Panc1 (cell line): ENCODE data around the gene FAM169A. TPM values are rescaled to one million over a fixed set of nuclear protein-coding genes. Genes with fewer than 3 reads are reported as not detected.

Source experiments
- ATAC-seq: fragments of 200-7000 bp; cut with Tn5 transposase; 2 replicates; pipeline ENCODE4 v1.9.1; 2020; ENCODE audit warnings: mild to moderate bottlenecking, moderate library complexity
- BruUV-seq: library from RNA; stranded (reverse); fragments of 400-500 nt; replicated peaks from 2 replicates; lab custom pipeline; 2021; lab: Mats Ljungman, UMichigan
- CTCF ChIA-PET: fragments of 300-600 bp; sonication (Branson Sonifier 250); formaldehyde crosslinking; loops from one replicate; lab custom pipeline; 2022; ENCODE audit warnings: antibody characterized with exemption; lab: Charles Lee
- POLR2A ChIA-PET: fragments of 300-600 bp; sonication (Branson Sonifier 250); formaldehyde crosslinking; loops from one replicate; lab custom pipeline; 2022; ENCODE audit warnings: antibody characterized with exemption; lab: Charles Lee
- DNase-seq: peaks from one replicate; pipeline ENCODE4 v3.0.0-alpha.2; 2010; ENCODE audit warnings: low read depth, low spot score
- H3K27ac ChIP-seq: 2 replicates; pipeline ENCODE4 v1.5.1; 2011; ENCODE audit warnings: mild to moderate bottlenecking, low read length, inconsistent platforms
- H3K27me3 ChIP-seq: fragments of 200-500 bp; sonication (Bioruptor generic); 2 replicates; pipeline ENCODE4 v1.6.0; 2014; ENCODE audit warnings: low read length, inconsistent platforms; ENCODE audit not compliant: control insufficient read depth, insufficient read depth
- H3K36me3 ChIP-seq: fragments of 200-500 bp; sonication (Bioruptor generic); 2 replicates; pipeline ENCODE4 v1.5.1; 2014; ENCODE audit warnings: inconsistent platforms, mild to moderate bottlenecking, low read length, moderate library complexity; ENCODE audit not compliant: control insufficient read depth, insufficient read depth
- H3K4me1 ChIP-seq: 2 replicates; pipeline ENCODE4 v1.5.1; 2011; ENCODE audit warnings: inconsistent platforms, mild to moderate bottlenecking, low read length, moderate library complexity; ENCODE audit not compliant: control insufficient read depth, insufficient read depth
- H3K4me3 ChIP-seq, 2 experiments: 2 replicates each; pipeline ENCODE4 v1.5.1; 2011 to 2012; ENCODE audit warnings: low read depth in 2 of 2, low read length in 2 of 2, mild to moderate bottlenecking in 2 of 2, inconsistent platforms in 1 of 2, moderate library complexity in 1 of 2
- H3K9me3 ChIP-seq: fragments of 200-500 bp; sonication (Bioruptor generic); 2 replicates; pipeline ENCODE4 v1.5.1; 2014; ENCODE audit warnings: low read depth, mild to moderate bottlenecking, inconsistent platforms, low read length, moderate library complexity; ENCODE audit not compliant: control insufficient read depth, insufficient read depth
- CTCF ChIP-seq: fragments of 450-650 bp; IDR thresholded peaks from 2 replicates; pipeline ENCODE4 v1.5.1; 2017; ENCODE audit warnings: mild to moderate bottlenecking
- POLR2AphosphoS5 ChIP-seq: IDR thresholded peaks from 2 replicates; pipeline ENCODE4 v1.6.1; 2012; ENCODE audit warnings: mild to moderate bottlenecking, low read depth, low read length, moderate library complexity
- REST ChIP-seq, 2 experiments: IDR thresholded peaks; 2 replicates each; pipeline ENCODE4 v1.6.1; 2011 to 2012; ENCODE audit warnings: low read depth in 2 of 2, control low read depth in 1 of 2, low read length in 1 of 2, mild to moderate bottlenecking in 1 of 2, moderate library complexity in 1 of 2; ENCODE audit not compliant: insufficient read depth in 1 of 2
- SIN3A ChIP-seq: IDR thresholded peaks from 2 replicates; pipeline ENCODE4 v1.6.1; 2012; ENCODE audit warnings: low read depth, mild to moderate bottlenecking, low read length, moderate library complexity, borderline replicate concordance; ENCODE audit not compliant: insufficient read depth
- TCF7L2 ChIP-seq: IDR thresholded peaks from 2 replicates; pipeline ENCODE4 v1.6.1; 2011; ENCODE audit warnings: mild to moderate bottlenecking, low read depth, low read length, inconsistent platforms
- in situ Hi-C: cut with HindIII; loops from 2 replicates; pipeline ENCODE4 v1.10.0; 2016; ENCODE audit warnings: low sequenced_read_pairs, low pct_unique_long_range_greater_than_20kb
- intact Hi-C: fragments of 100-400 bp; cut with micrococcal nuclease; formaldehyde crosslinking; loops from one replicate; pipeline ENCODE4 v1.10.0; 2022; ENCODE audit not compliant: unreplicated experiment
- total RNA-seq: library from RNA; stranded (reverse); gene quantifications from one replicate; pipeline ENCODE4 v1.2.1, GENCODE V29; 2021; ENCODE audit not compliant: unreplicated experiment

Gene FAM169A
- total RNA-seq, 1 experiment from 2014 or later, result 23.1 TPM

GRCh38 chr5:74787424-74787823 is 78.8 kb downstream of the FAM169A start:
- Histone ChIP-seq H3K27me3 (no peaks in the 10 kb centered on the region), H3K9me3 (no peaks in the 10 kb centered on the region), H3K27ac (no peak overlapping the region), H3K4me3 (no peak overlapping the region), H3K4me1 (no peaks in the 10 kb centered on the region), H3K36me3 (peaks cover 5% of the 10 kb centered on the region)
- TF ChIP-seq POLR2AphosphoS5, result no peak
- TF ChIP-seq SIN3A, result no peak
- no peak for DNase-seq
- in situ Hi-C loops, result no loop called here
- intact Hi-C loops, result no loop called here
- BruUV-seq, result no TSS peak
- ATAC-seq, result no peak
- ChIA-PET CTCF (no interaction called here), POLR2A (no interaction called here)

- H3K36me3 ChIP-seq, result peaks cover 8% of the 10 kb centered on the region
- BruUV-seq, result no TSS peak
- intact Hi-C loops, result no loop called here
- in situ Hi-C loops, result no loop called here
- H3K4me1 ChIP-seq, result no peaks in the 10 kb centered on the region
- H3K9me3 ChIP-seq, result no peaks in the 10 kb centered on the region
- ATAC-seq (no peak), DNase-seq (no peak)
- H3K27ac ChIP-seq, result no peak overlapping the region
- H3K4me3 ChIP-seq, result no peak overlapping the region
- ChIA-PET POLR2A (no interaction called here), CTCF (no interaction called here)
- no peaks in the 10 kb centered on the region for H3K27me3 ChIP-seq
- TF ChIP-seq TCF7L2 (no peak), POLR2AphosphoS5 (no peak), SIN3A (no peak), REST (IDR thresholded peaks at IDR 0.05; ENCODE audit: insufficient read depth in 1 of 2, low read depth in 2 of 2, low read length in 1 of 2) (no peak), CTCF (no peak; the same call in 1 of the 2 replicates)
These were observed 79.3 kb downstream of the FAM169A start for GRCh38 chr5:74786851-74787250.

GRCh38 chr5:74778609-74779008 is 87.6 kb downstream of the FAM169A start:
- intact Hi-C loops, result no loop called here
- Histone ChIP-seq H3K4me1 (no peaks in the 10 kb centered on the region), H3K4me3 (no peak overlapping the region), H3K27ac (no peak overlapping the region), H3K9me3 (no peaks in the 10 kb centered on the region), H3K36me3 (peaks cover 46% of the 10 kb centered on the region), H3K27me3 (no peaks in the 10 kb centered on the region)
- ChIA-PET POLR2A (no interaction called here), CTCF (no interaction called here)
- ATAC-seq (no peak), DNase-seq (no peak)
- in situ Hi-C loops, result no loop called here
- no TSS peak for BruUV-seq
- TF ChIP-seq POLR2AphosphoS5, result no peak
- TF ChIP-seq REST (IDR thresholded peaks at IDR 0.05; ENCODE audit: insufficient read depth in 1 of 2, low read depth in 2 of 2, low read length in 1 of 2), result no peak
- no peak for TF ChIP-seq SIN3A
- no peak for TF ChIP-seq CTCF
- no peak for TF ChIP-seq TCF7L2
